HL-60/S4 treated with phorbol 12-myristate 13-acetate at 8.2 ng/mL for 4 days and 3 days (cell line): ENCODE data around the gene CAMTA1.

Source experiments
- in situ Hi-C: fragments of 300-500 bp; cut with MboI; formaldehyde crosslinking; loops from 2 replicates; pipeline ENCODE4 v1.15.0; 2022; ENCODE audit warnings: low sequenced_read_pairs

The CAMTA1 gene

GRCh38 chr1:7745783-7746182 lies 960.5 kb downstream of the CAMTA1 start:
- in situ Hi-C loops = no loop called here

GRCh38 chr1:7747605-7748004 lies 962.4 kb downstream of the CAMTA1 start:
- in situ Hi-C loops = no loop called here

GRCh38 chr1:7749126-7749525 lies 963.9 kb downstream of the CAMTA1 start:
- in situ Hi-C loops = no loop called here

GRCh38 chr1:7751174-7751573 lies 965.9 kb downstream of the CAMTA1 start:
- in situ Hi-C loops = no loop called here

GRCh38 chr1:7752512-7753417 lies 967.5 kb downstream of the CAMTA1 start:
- in situ Hi-C loops = no loop called here

GRCh38 chr1:7753641-7754040 lies 968.4 kb downstream of the CAMTA1 start:
- in situ Hi-C loops = no loop called here

- in situ Hi-C loops = no loop called here
Measured at GRCh38 chr1:7754234-7754633, 969.0 kb downstream of the CAMTA1 start.

- in situ Hi-C loops = no loop called here
Measured at GRCh38 chr1:7755448-7755847, 970.2 kb downstream of the CAMTA1 start.

GRCh38 chr1:7760245-7760644 lies 975.0 kb downstream of the CAMTA1 start:
- in situ Hi-C loops = no loop called here

GRCh38 chr1:7761103-7761502 lies 975.8 kb downstream of the CAMTA1 start:
- in situ Hi-C loops = no loop called here

- in situ Hi-C loops = no loop called here
Measured at GRCh38 chr1:7767176-7767575, 981.9 kb downstream of the CAMTA1 start.

GRCh38 chr1:7768583-7768982 lies 983.3 kb downstream of the CAMTA1 start:
- in situ Hi-C loops = no loop called here

- in situ Hi-C loops = no loop called here
Measured at GRCh38 chr1:7769673-7770412, 984.6 kb downstream of the CAMTA1 start.

GRCh38 chr1:7770669-7770996 lies 985.4 kb downstream of the CAMTA1 start:
- in situ Hi-C loops = no loop called here

- in situ Hi-C loops = no loop called here
Measured at GRCh38 chr1:7770997-7771822, 986.0 kb downstream of the CAMTA1 start, which contains the start of gene VAMP3. VAMP3 (plus strand) TSS chr1:7771296; CDS start chr1:7771384, 88 bp downstream.

GRCh38 chr1:7771823-7772299 lies 986.6 kb downstream of the CAMTA1 start:
- in situ Hi-C loops = no loop called here

- in situ Hi-C loops = no loop called here
Measured at GRCh38 chr1:7777591-7777990, 992.3 kb downstream of the CAMTA1 start.

- in situ Hi-C loops = no loop called here
Measured at GRCh38 chr1:7778133-7778628, 992.9 kb downstream of the CAMTA1 start.

- in situ Hi-C loops = no loop called here
Measured at GRCh38 chr1:7780976-7781375, 995.7 kb downstream of the CAMTA1 start.

- in situ Hi-C loops = no loop called here
Measured at GRCh38 chr1:7781501-7781900, 996.2 kb downstream of the CAMTA1 start.
